Measurements from ENCODE around the gene LAMA2.

- TF ChIP-seq POLR2A (IDR thresholded peaks at IDR 0.05; ENCODE audit: extremely low read depth, insufficient read length) (no peak), CTCF (IDR thresholded peaks at IDR 0.05; ENCODE audit: low read depth, low read length) (no peak)
These were observed 110.2 kb downstream of the LAMA2 start for GRCh38 chr6:128993166-128993565.

Measured in NB4 (cell line).